Measurements from ENCODE around the gene LTBP3. TPM values are rescaled to one million over a fixed set of nuclear protein-coding genes. Genes with fewer than 3 reads are reported as not detected.

Gene LTBP3
- total and polyA plus RNA-seq, 9 of the 15 experiments (the other 6 are each of a cell fraction or from before 2014, with no cell fraction given) = 0.06 to 20.5 (median 4.8) TPM

DNA sequence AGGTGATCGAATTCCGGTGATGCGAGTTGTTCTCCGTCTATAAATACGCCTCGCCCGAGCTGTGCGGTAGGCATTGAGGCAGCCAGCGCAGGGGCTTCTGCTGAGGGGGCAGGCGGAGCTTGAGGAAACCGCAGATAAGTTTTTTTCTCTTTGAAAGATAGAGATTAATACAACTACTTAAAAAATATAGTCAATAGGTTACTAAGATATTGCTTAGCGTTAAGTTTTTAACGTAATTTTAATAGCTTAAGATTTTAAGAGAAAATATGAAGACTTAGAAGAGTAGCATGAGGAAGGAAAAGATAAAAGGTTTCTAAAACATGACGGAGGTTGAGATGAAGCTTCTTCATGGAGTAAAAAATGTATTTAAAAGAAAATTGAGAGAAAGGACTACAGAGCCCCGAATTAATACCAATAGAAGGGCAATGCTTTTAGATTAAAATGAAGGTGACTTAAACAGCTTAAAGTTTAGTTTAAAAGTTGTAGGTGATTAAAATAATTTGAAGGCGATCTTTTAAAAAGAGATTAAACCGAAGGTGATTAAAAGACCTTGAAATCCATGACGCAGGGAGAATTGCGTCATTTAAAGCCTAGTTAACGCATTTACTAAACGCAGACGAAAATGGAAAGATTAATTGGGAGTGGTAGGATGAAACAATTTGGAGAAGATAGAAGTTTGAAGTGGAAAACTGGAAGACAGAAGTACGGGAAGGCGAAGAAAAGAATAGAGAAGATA, 59.0 kb downstream of the LTBP3 start, which contains the start of gene MALAT1 (continued):
- TF ChIP-seq SLC30A9 (CRISPR knock-in tag; IDR thresholded peaks at IDR 0.05) (no peak), HOXB6 (CRISPR knock-in tag; IDR thresholded peaks at IDR 0.05; ENCODE audit: borderline replicate concordance) (peak; percentile 99), SPI1 (IDR thresholded peaks at IDR 0.05; ENCODE audit: borderline replicate concordance, low read depth, low read length) (no peak), ZNF584 (CRISPR knock-in tag; IDR thresholded peaks at IDR 0.05; ENCODE audit: low read depth) (peak; percentile 81), MTA3 (IDR thresholded peaks at IDR 0.05; ENCODE audit: borderline replicate concordance) (peak; percentile 99), KHSRP (IDR thresholded peaks at IDR 0.05) (peak; percentile 83), NR2F6 (CRISPR knock-in tag; IDR thresholded peaks at IDR 0.05) (peak; percentile 99), KAT8 (IDR thresholded peaks at IDR 0.05; ENCODE audit: low read depth) (no peak), HNRNPH1 (optimal IDR thresholded peaks at IDR 0.05; ENCODE audit: low read depth, low read length) (no peak), SRSF1 (IDR thresholded peaks at IDR 0.05; ENCODE audit: low read depth, low read length) (0 out of 2 replicates have a peak, but pooled peaks have one; percentile 52), SRSF7 (optimal IDR thresholded peaks at IDR 0.05; ENCODE audit: low read depth, low read length) (no peak), SIN3B (IDR thresholded peaks at IDR 0.05; ENCODE audit: low read depth) (0 out of 2 replicates have a peak, but pooled peaks have one; percentile 43), ZEB2 (IDR thresholded peaks at IDR 0.05) (no peak), ZZZ3 (IDR thresholded peaks at IDR 0.05) (no peak), DDX20 (tag; IDR thresholded peaks at IDR 0.05; ENCODE audit: low read depth) (peak; percentile 8), ZBTB1 (CRISPR knock-in tag; IDR thresholded peaks at IDR 0.05; ENCODE audit: borderline replicate concordance, low read depth) (peak; percentile 66; the same call in 1 of the 2 replicates), ZNF717 (CRISPR knock-in tag; IDR thresholded peaks at IDR 0.05) (peak; percentile 99), ZNF408 (CRISPR knock-in tag; IDR thresholded peaks at IDR 0.05; ENCODE audit: low read depth) (no peak), ZNF431 (CRISPR knock-in tag; IDR thresholded peaks at IDR 0.05) (peak; percentile 39), MCM7 (IDR thresholded peaks at IDR 0.05) (no peak), HIVEP1 (CRISPR knock-in tag; IDR thresholded peaks at IDR 0.05) (peak; percentile 35; the same call in 1 of the 2 replicates), CEBPG (CRISPR knock-in tag; IDR thresholded peaks at IDR 0.05) (peak; percentile 66; the same call in 1 of the 2 replicates), CEBPG (tag; conservative IDR thresholded peaks at IDR 0.05 in 1 of 2, IDR thresholded peaks at IDR 0.05 in 1 of 2) (peak; percentile 87)
- TF ChIP-seq, protein P1, sequence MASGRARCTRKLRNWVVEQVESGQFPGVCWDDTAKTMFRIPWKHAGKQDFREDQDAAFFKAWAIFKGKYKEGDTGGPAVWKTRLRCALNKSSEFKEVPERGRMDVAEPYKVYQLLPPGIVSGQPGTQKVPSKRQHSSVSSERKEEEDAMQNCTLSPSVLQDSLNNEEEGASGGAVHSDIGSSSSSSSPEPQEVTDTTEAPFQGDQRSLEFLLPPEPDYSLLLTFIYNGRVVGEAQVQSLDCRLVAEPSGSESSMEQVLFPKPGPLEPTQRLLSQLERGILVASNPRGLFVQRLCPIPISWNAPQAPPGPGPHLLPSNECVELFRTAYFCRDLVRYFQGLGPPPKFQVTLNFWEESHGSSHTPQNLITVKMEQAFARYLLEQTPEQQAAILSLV (tag; IDR thresholded peaks at IDR 0.05) = 0 out of 2 replicates have a peak, but pooled peaks have one; percentile 63
- TF ChIP-seq, protein P2, sequence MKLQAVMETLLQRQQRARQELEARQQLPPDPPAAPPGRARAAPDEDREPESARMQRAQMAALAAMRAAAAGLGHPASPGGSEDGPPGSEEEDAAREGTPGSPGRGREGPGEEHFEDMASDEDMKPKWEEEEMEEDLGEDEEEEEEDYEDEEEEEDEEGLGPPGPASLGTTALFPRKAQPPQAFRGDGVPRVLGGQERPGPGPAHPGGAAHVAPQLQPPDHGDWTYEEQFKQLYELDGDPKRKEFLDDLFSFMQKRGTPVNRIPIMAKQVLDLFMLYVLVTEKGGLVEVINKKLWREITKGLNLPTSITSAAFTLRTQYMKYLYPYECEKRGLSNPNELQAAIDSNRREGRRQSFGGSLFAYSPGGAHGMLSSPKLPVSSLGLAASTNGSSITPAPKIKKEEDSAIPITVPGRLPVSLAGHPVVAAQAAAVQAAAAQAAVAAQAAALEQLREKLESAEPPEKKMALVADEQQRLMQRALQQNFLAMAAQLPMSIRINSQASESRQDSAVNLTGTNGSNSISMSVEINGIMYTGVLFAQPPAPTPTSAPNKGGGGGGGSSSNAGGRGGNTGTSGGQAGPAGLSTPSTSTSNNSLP (IDR thresholded peaks at IDR 0.05; ENCODE audit: borderline replicate concordance, low read depth, low read length) = peak; percentile 68; the same call in 1 of the 2 replicates
- TF ChIP-seq, protein P3, sequence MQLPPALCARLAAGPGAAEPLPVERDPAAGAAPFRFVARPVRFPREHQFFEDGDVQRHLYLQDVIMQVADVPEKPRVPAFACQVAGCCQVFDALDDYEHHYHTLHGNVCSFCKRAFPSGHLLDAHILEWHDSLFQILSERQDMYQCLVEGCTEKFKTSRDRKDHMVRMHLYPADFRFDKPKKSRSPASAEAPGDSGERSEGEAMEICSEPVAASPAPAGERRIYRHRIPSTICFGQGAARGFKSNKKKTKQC (CRISPR knock-in tag; IDR thresholded peaks at IDR 0.05) = peak; percentile 96
- TF ChIP-seq, protein P4, sequence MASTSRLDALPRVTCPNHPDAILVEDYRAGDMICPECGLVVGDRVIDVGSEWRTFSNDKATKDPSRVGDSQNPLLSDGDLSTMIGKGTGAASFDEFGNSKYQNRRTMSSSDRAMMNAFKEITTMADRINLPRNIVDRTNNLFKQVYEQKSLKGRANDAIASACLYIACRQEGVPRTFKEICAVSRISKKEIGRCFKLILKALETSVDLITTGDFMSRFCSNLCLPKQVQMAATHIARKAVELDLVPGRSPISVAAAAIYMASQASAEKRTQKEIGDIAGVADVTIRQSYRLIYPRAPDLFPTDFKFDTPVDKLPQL (IDR thresholded peaks at IDR 0.05; ENCODE audit: extremely low read depth, insufficient read length) = peak; percentile 96
